C1 segment of cervical spinal cord (tissue), 14 donors: Measurements from ENCODE around the gene BPI.
"Not testable (repeated sequence)": the region's sequence is repeated elsewhere in the genome, so short reads cannot be mapped to it uniquely, and the experiment has no call there.

ENCODE experiments used
- DNase-seq, 14 donors: peaks; one replicate each; lab custom pipeline; 2025; lab: John Stamatoyannopoulos, UW

The BPI gene

GRCh38 chr20:38303908-38304379 lies at the start of gene BPI:
Gene BPI, plus strand, starts transcription at chr20:38304156. Its CDS starts 68 bp downstream, at chr20:38304224.
- peak in 2 of 14 donors; percentile 7 to 24 for DNase-seq

- not testable (repeated sequence) for DNase-seq
Observed at GRCh38 chr20:38254621-38255020, 49.3 kb upstream of the BPI start.

GRCh38 chr20:38255393-38255792 lies 48.6 kb upstream of the BPI start:
- DNase-seq, result peak in 4 of 14 donors; percentile 6 to 52 (median 15)

GRCh38 chr20:38256021-38256420 lies 47.9 kb upstream of the BPI start:
- no peak for DNase-seq

GRCh38 chr20:38256966-38257365 lies 47.0 kb upstream of the BPI start:
- DNase-seq, result no peak

GRCh38 chr20:38258545-38259215 lies 45.3 kb upstream of the BPI start:
- no peak for DNase-seq

- DNase-seq, result peak in 8 of 14 donors; percentile 34 to 71 (median 52)
Observed at GRCh38 chr20:38260025-38260377, 44.0 kb upstream of the BPI start.

- DNase-seq, result peak in 13 of 14 donors; percentile 24 to 84 (median 63)
Observed at GRCh38 chr20:38260378-38261053, 43.4 kb upstream of the BPI start, which contains the start of gene KIAA1755. Gene KIAA1755, minus strand, starts transcription at chr20:38260735. Its CDS starts 235 bp downstream, at chr20:38260500.

- no peak for DNase-seq
Observed at GRCh38 chr20:38261054-38261390, 42.9 kb upstream of the BPI start.

GRCh38 chr20:38262931-38263330 lies 41.0 kb upstream of the BPI start:
- no peak for DNase-seq

- no peak for DNase-seq
Observed at GRCh38 chr20:38266426-38266825, 37.5 kb upstream of the BPI start.

GRCh38 chr20:38267296-38267695 lies 36.7 kb upstream of the BPI start:
- no peak for DNase-seq

- no peak for DNase-seq
Observed at GRCh38 chr20:38267901-38268514, 35.9 kb upstream of the BPI start.

- DNase-seq, result no peak
Observed at GRCh38 chr20:38269040-38269439, 34.9 kb upstream of the BPI start.

- no peak for DNase-seq
Observed at GRCh38 chr20:38269715-38270114, 34.2 kb upstream of the BPI start.

- no peak for DNase-seq
Observed at GRCh38 chr20:38270869-38271605, 32.9 kb upstream of the BPI start.

- no peak for DNase-seq
Observed at GRCh38 chr20:38271608-38272120, 32.3 kb upstream of the BPI start.

- DNase-seq, result no peak
Observed at GRCh38 chr20:38272398-38272797, 31.6 kb upstream of the BPI start.

- DNase-seq, result no peak
Observed at GRCh38 chr20:38272961-38273360, 31.0 kb upstream of the BPI start.

- no peak for DNase-seq
Observed at GRCh38 chr20:38275815-38276550, 28.0 kb upstream of the BPI start.

GRCh38 chr20:38277285-38277684 lies 26.7 kb upstream of the BPI start:
- no peak for DNase-seq
